IPS-18c (cell line): Measurements from ENCODE around the gene PODN.

Source experiments
- H3K4me3 ChIP-seq: 2 replicates; pipeline ENCODE4 v1.7.0; 2013; ENCODE audit warnings: low read depth, mild to moderate bottlenecking, low read length, moderate library complexity; ENCODE audit not compliant: insufficient read depth
- H3K9me3 ChIP-seq: one replicate; pipeline ENCODE4 v1.6.1; 2013; ENCODE audit warnings: mild to moderate bottlenecking, low read length, moderate library complexity; ENCODE audit not compliant: control insufficient read depth, insufficient read depth

The PODN gene

GRCh38 chr1:53131590-53131938 is 69.6 kb downstream of the PODN start:
- H3K4me3 ChIP-seq: no peak overlapping the region
- peaks cover 2% of the 10 kb centered on the region for H3K9me3 ChIP-seq

- Histone ChIP-seq H3K9me3 (peaks cover 2% of the 10 kb centered on the region), H3K4me3 (no peak overlapping the region)
Measured at GRCh38 chr1:53132176-53132575, 70.2 kb downstream of the PODN start.

GRCh38 chr1:53133261-53134041 is 71.4 kb downstream of the PODN start:
- Histone ChIP-seq H3K9me3 (peaks cover 6% of the 10 kb centered on the region), H3K4me3 (no peak overlapping the region)

GRCh38 chr1:53134042-53134485 is 72.1 kb downstream of the PODN start:
- peaks cover 6% of the 10 kb centered on the region for H3K9me3 ChIP-seq
- H3K4me3 ChIP-seq: no peak overlapping the region
